IMR-90 (cell line): ENCODE data around the gene PRKCB. TPM values are rescaled to one million over a fixed set of nuclear protein-coding genes. Genes with fewer than 3 reads are reported as not detected.

Experiments used
- ATAC-seq: fragments of 200-7000 bp; cut with Tn5 transposase; 2 replicates; pipeline ENCODE4 v1.9.1; 2020; ENCODE audit warnings: low read depth, mild to moderate bottlenecking, moderate library complexity
- BruUV-seq: library from RNA; stranded (reverse); fragments of 400-500 nt; replicated peaks from 2 replicates; lab custom pipeline; 2021; lab: Mats Ljungman, UMichigan
- CTCF ChIA-PET: fragments of 300-600 bp; formaldehyde crosslinking; extraction: SDS; loops from one replicate; lab custom pipeline; 2021; ENCODE audit warnings: antibody characterized with exemption; lab: Yijun Ruan, JAX
- POLR2A ChIA-PET: fragments of 300-600 bp; sonication (Branson Sonifier 250); formaldehyde crosslinking; loops from one replicate; lab custom pipeline; 2022; ENCODE audit warnings: antibody characterized with exemption; ENCODE audit not compliant: unreplicated experiment; lab: Charles Lee
- DNase-seq: peaks from one replicate; pipeline ENCODE4 v3.0.0; 2013
- H2AFZ ChIP-seq: replicated peaks from 2 replicates; pipeline ENCODE3; 2013; ENCODE audit warnings: low read length, mild to moderate bottlenecking; ENCODE audit not compliant: poor library complexity
- H2AK5ac ChIP-seq: 2 replicates; pipeline ENCODE4 v1.6.1; 2013; ENCODE audit warnings: low read depth, low read length, inconsistent platforms
- H2AK9ac ChIP-seq: replicated peaks from 2 replicates; pipeline ENCODE3; 2013; ENCODE audit warnings: mild to moderate bottlenecking, low read depth, low read length, moderate library complexity; ENCODE audit not compliant: poor library complexity
- H2BK120ac ChIP-seq: 2 replicates; pipeline ENCODE4 v1.6.1; 2013; ENCODE audit warnings: low read depth, low read length, inconsistent platforms
- H2BK15ac ChIP-seq: 3 replicates; pipeline ENCODE4 v1.6.1; 2013; ENCODE audit warnings: low read depth, low read length, inconsistent platforms
- H2BK20ac ChIP-seq: 2 replicates; pipeline ENCODE4 v1.6.1; 2013; ENCODE audit warnings: low read depth, mild to moderate bottlenecking, inconsistent platforms, low read length, moderate library complexity
- H2BK5ac ChIP-seq: 2 replicates; pipeline ENCODE4 v1.6.1; 2013; ENCODE audit warnings: mild to moderate bottlenecking, low read depth, low read length, inconsistent platforms; ENCODE audit not compliant: poor library complexity, severe bottlenecking
- H3K14ac ChIP-seq: replicated peaks from 2 replicates; pipeline ENCODE4 v1.6.1; 2013; ENCODE audit warnings: low read depth, low read length, inconsistent platforms
- H3K18ac ChIP-seq: 2 replicates; pipeline ENCODE4 v1.6.1; 2013; ENCODE audit warnings: low read depth, low read length, control low read depth
- H3K23ac ChIP-seq: 2 replicates; pipeline ENCODE4 v1.6.1; 2013; ENCODE audit warnings: low read depth, low read length, inconsistent platforms
- H3K27ac ChIP-seq: 2 replicates; pipeline ENCODE4 v1.5.1; 2013; ENCODE audit warnings: mild to moderate bottlenecking, control low read depth, low read length; ENCODE audit not compliant: insufficient read depth
- H3K27me3 ChIP-seq: 2 replicates; pipeline ENCODE4 v1.6.1; 2013; ENCODE audit warnings: low read length; ENCODE audit not compliant: control insufficient read depth, insufficient read depth
- H3K36me3 ChIP-seq: 2 replicates; pipeline ENCODE4 v1.6.1; 2013; ENCODE audit warnings: low read length, mixed read lengths; ENCODE audit not compliant: control insufficient read depth, insufficient read depth
- H3K4ac ChIP-seq: 2 replicates; pipeline ENCODE4 v1.6.1; 2013; ENCODE audit warnings: low read depth, low read length, inconsistent platforms
- H3K4me1 ChIP-seq: 2 replicates; pipeline ENCODE4 v1.6.1; 2013; ENCODE audit warnings: low read length, mixed read lengths; ENCODE audit not compliant: control insufficient read depth, insufficient read depth
- H3K4me2 ChIP-seq: 2 replicates; pipeline ENCODE4 v1.6.1; 2013; ENCODE audit warnings: low read depth, mild to moderate bottlenecking, control low read depth, low read length, moderate library complexity
- H3K4me3 ChIP-seq: 2 replicates; pipeline ENCODE4 v1.5.1; 2013; ENCODE audit warnings: low read depth, mild to moderate bottlenecking, control low read depth, low read length, moderate library complexity; ENCODE audit not compliant: insufficient read depth
- H3K56ac ChIP-seq: 2 replicates; pipeline ENCODE4 v1.6.1; 2013; ENCODE audit warnings: low read length, inconsistent platforms; ENCODE audit not compliant: insufficient read depth; ENCODE audit errors: extremely low read depth
- H3K79me1 ChIP-seq, 2 experiments: 2 replicates each; pipeline ENCODE4 v1.6.1; 2013; ENCODE audit warnings: low read length in 2 of 2, inconsistent platforms in 1 of 2, low read depth in 1 of 2
- H3K9ac ChIP-seq: 2 replicates; pipeline ENCODE4 v1.6.1; 2013; ENCODE audit warnings: low read depth, low read length, control low read depth
- H3K9me1 ChIP-seq: 2 replicates; pipeline ENCODE4 v1.6.1; 2013; ENCODE audit warnings: low read length, inconsistent platforms; ENCODE audit not compliant: insufficient read depth
- H3K9me3 ChIP-seq: 2 replicates; pipeline ENCODE4 v1.6.1; 2013; ENCODE audit warnings: low read length; ENCODE audit not compliant: control insufficient read depth, insufficient read depth
- H4K20me1 ChIP-seq: 2 replicates; pipeline ENCODE4 v1.6.1; 2013; ENCODE audit warnings: low read length, inconsistent platforms; ENCODE audit not compliant: insufficient read depth
- H4K5ac ChIP-seq: 2 replicates; pipeline ENCODE4 v1.6.1; 2013; ENCODE audit warnings: mild to moderate bottlenecking, low read depth, low read length, control low read depth
- H4K8ac ChIP-seq, 2 experiments: 2 replicates each; pipeline ENCODE4 v1.6.1; 2013; ENCODE audit warnings: low read depth in 2 of 2, low read length in 2 of 2, control low read depth in 1 of 2, inconsistent platforms in 1 of 2
- H4K91ac ChIP-seq: 2 replicates; pipeline ENCODE4 v1.6.1; 2013; ENCODE audit warnings: low read depth, low read length, inconsistent platforms; ENCODE audit not compliant: insufficient read depth
- FOS ChIP-seq: fragments of 150-350 bp; IDR thresholded peaks from 2 replicates; pipeline ENCODE4 v1.6.1; 2016; ENCODE audit warnings: low read depth, low read length
- MAFK ChIP-seq: IDR thresholded peaks from 2 replicates; pipeline ENCODE4 v1.6.1; 2012; ENCODE audit warnings: low read depth, low read length, improper control_type of control experiment
- MAZ ChIP-seq: IDR thresholded peaks from 2 replicates; pipeline ENCODE4 v1.6.1; 2012; ENCODE audit warnings: low read depth, mild to moderate bottlenecking, low read length, improper control_type of control experiment, moderate library complexity, borderline replicate concordance
- POLR2A ChIP-seq: IDR thresholded peaks from 2 replicates; pipeline ENCODE4 v1.6.1; 2012; ENCODE audit warnings: mild to moderate bottlenecking, low read depth, low read length
- RAD21 ChIP-seq: IDR thresholded peaks from 2 replicates; pipeline ENCODE4 v1.6.1; 2012; ENCODE audit warnings: low read length, improper control_type of control experiment
- SMC3 ChIP-seq: fragments of 150-350 bp; IDR thresholded peaks from 2 replicates; pipeline ENCODE4 v1.6.1; 2016; ENCODE audit warnings: low read depth, mild to moderate bottlenecking, antibody characterized with exemption, low read length, moderate library complexity
- WGBS, 2 experiments: methylation state at CpG; one replicate each; pipeline versions ENCODE4 v1.1.5 to v1.1.7; 2013; ENCODE audit warnings: missing lambda C conversion rate in 2 of 2; ENCODE audit not compliant: insufficient read length in 1 of 2; ENCODE audit errors: extremely low coverage in 2 of 2; 5-methylcytosine and 5-hydroxymethylcytosine counted together
- dilution Hi-C: fragments of 300-500 bp; cut with HindIII; formaldehyde crosslinking; loops from one replicate; pipeline ENCODE4 v1.14.3; 2018; ENCODE audit warnings: low sequenced_read_pairs; ENCODE audit not compliant: unreplicated experiment
- in situ Hi-C: fragments of 300-500 bp; cut with MboI; formaldehyde crosslinking; loops from 3 replicates; pipeline ENCODE4 v1.14.3; 2019; ENCODE audit warnings: low sequenced_read_pairs, inconsistent platforms, mixed read lengths
- intact Hi-C: fragments of 100-400 bp; cut with micrococcal nuclease; formaldehyde crosslinking; loops from 2 replicates; pipeline ENCODE4 v1.10.0; 2022
- polyA plus RNA-seq, 3 experiments: library from polyadenylated mRNA; depleted of rRNA; stranded (reverse); fragments of >200 nt; gene quantifications; 2 replicates each; pipeline ENCODE4 v1.2.3, GENCODE V29; 2012; ENCODE audit warnings: low replicate concordance in 1 of 3
- total RNA-seq: library from RNA; depleted of rRNA; stranded (reverse); fragments of >200 nt; gene quantifications from 2 replicates; pipeline ENCODE4 v1.2.3, GENCODE V29; 2012
- TF ChIP-seq, protein P1 (sequence below): fragments of 150-350 bp; IDR thresholded peaks from 2 replicates; pipeline ENCODE4 v1.6.1; 2017; ENCODE audit warnings: mild to moderate bottlenecking, antibody characterized with exemption, low read length, low read depth
- TF ChIP-seq, protein P2 (sequence below): fragments of 150-350 bp; IDR thresholded peaks from 2 replicates; pipeline ENCODE4 v1.6.1; 2016; ENCODE audit warnings: low read depth, mild to moderate bottlenecking, low read length, moderate library complexity, borderline replicate concordance

PRKCB gene
- total and polyA plus RNA-seq, 2 of the 4 experiments (the other 2 are of a cell fraction): under 0.01 TPM; not detected in 1

DNA sequence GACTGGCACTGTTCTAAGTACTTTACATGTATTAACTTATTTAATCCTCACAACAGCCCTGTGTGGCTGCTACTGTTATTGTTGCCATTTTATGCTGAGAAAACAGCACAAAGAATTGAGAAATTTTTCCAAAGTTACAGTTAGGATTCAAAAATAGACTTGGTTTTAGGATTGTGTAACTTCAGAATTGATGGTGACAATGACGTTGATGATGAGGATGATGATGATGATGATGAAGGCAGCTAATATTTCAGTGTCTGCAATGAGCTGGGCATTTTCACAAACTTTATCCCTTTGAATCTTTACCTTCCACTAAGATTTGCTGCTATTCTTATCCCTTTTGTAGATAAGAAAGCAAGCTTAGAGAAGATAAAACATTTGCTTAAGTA, 22.1 kb downstream of the PRKCB start:
- intact Hi-C loops (no loop called here), dilution Hi-C loops (no loop called here), in situ Hi-C loops (no loop called here)
- Histone ChIP-seq H3K4me2 (no peak overlapping the region), H4K20me1 (no peaks in the 10 kb centered on the region), H3K36me3 (no peaks in the 10 kb centered on the region), H4K91ac (no peak overlapping the region), H2BK5ac (no peak overlapping the region), H2AFZ (no peak overlapping the region), H4K5ac (no peak overlapping the region), H3K27ac (no peak overlapping the region), H2AK9ac (no peak overlapping the region), H2AK5ac (no peak overlapping the region), H3K14ac (no peak overlapping the region), H2BK120ac (no peak overlapping the region), H3K23ac (no peak overlapping the region), H3K4me1 (no peaks in the 10 kb centered on the region), H2BK20ac (no peak overlapping the region), H3K27me3 (no peaks in the 10 kb centered on the region; the same call in 1 of the 2 replicates), H3K4me3 (no peak overlapping the region), H3K18ac (no peak overlapping the region), H3K79me1 (no peaks in the 10 kb centered on the region), H3K4ac (no peak overlapping the region), H2BK15ac (no peak overlapping the region), H3K9ac (no peak overlapping the region), H3K9me3 (no peaks in the 10 kb centered on the region), H3K56ac (no peak overlapping the region), H4K8ac (no peak overlapping the region), H3K9me1 (no peaks in the 10 kb centered on the region)
- ChIA-PET POLR2A (no interaction called here), CTCF (no interaction called here)
- no CpG with 5 or more reads among the region's 1 CpG for WGBS, 2 experiments
- DNase-seq: no peak
- no peak for ATAC-seq
- BruUV-seq: no TSS peak
- TF ChIP-seq POLR2A: no peak
- TF ChIP-seq, protein P1, sequence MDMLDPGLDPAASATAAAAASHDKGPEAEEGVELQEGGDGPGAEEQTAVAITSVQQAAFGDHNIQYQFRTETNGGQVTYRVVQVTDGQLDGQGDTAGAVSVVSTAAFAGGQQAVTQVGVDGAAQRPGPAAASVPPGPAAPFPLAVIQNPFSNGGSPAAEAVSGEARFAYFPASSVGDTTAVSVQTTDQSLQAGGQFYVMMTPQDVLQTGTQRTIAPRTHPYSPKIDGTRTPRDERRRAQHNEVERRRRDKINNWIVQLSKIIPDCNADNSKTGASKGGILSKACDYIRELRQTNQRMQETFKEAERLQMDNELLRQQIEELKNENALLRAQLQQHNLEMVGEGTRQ: no peak
- no peak for TF ChIP-seq RAD21
- TF ChIP-seq, protein P2, sequence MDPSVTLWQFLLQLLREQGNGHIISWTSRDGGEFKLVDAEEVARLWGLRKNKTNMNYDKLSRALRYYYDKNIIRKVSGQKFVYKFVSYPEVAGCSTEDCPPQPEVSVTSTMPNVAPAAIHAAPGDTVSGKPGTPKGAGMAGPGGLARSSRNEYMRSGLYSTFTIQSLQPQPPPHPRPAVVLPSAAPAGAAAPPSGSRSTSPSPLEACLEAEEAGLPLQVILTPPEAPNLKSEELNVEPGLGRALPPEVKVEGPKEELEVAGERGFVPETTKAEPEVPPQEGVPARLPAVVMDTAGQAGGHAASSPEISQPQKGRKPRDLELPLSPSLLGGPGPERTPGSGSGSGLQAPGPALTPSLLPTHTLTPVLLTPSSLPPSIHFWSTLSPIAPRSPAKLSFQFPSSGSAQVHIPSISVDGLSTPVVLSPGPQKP: no peak
- TF ChIP-seq MAZ: no peak
- TF ChIP-seq MAFK: no peak
- no peak for TF ChIP-seq FOS
- TF ChIP-seq SMC3: no peak
